Heart right ventricle (tissue), 16 donors: Measurements from ENCODE around the gene FOXE3. TPM values are rescaled to one million over a fixed set of nuclear protein-coding genes. Genes with fewer than 3 reads are reported as not detected.

ENCODE experiments used
- ATAC-seq, 8 donors: fragments of 200-7000 bp; cut with Tn5 transposase; one replicate each; pipeline ENCODE4 v1.9.1; 2020; ENCODE audit warnings: mild to moderate bottlenecking in 8 of 8, moderate library complexity in 8 of 8, moderate number of reproducible peaks in 1 of 8
- DNase-seq, 2 donors: peaks; one replicate each; pipeline ENCODE4 v3.0.0-alpha.2; 2020
- H3K27ac ChIP-seq, 10 donors: fragments of 200-600 bp; sonication (generic) in 2 of 10; one replicate each; pipeline versions ENCODE4 v1.5.0 to v1.8.0; 2020 to 2022; ENCODE audit warnings: mild to moderate bottlenecking in 3 of 10
- H3K27me3 ChIP-seq, 7 donors: fragments of 200-600 bp; one replicate each; pipeline ENCODE4 v1.8.0; 2021 to 2022; ENCODE audit warnings: mild to moderate bottlenecking in 2 of 7
- H3K36me3 ChIP-seq, 9 donors: fragments of 200-600 bp; sonication (generic) in 1 of 9; one replicate each; pipeline versions ENCODE4 v1.5.0 to v1.8.0; 2020 to 2022; ENCODE audit warnings: mild to moderate bottlenecking in 2 of 9
- H3K4me1 ChIP-seq, 9 donors: fragments of 200-600 bp; sonication (generic) in 1 of 9; one replicate each; pipeline versions ENCODE4 v1.5.0 to v1.8.0; 2020 to 2022; ENCODE audit warnings: mild to moderate bottlenecking in 4 of 9
- H3K4me3 ChIP-seq, 10 donors: fragments of 200-600 bp; sonication (generic) in 2 of 10; one replicate each; pipeline versions ENCODE4 v1.5.0 to v1.8.0; 2020 to 2022; ENCODE audit warnings: mild to moderate bottlenecking in 7 of 10, moderate library complexity in 2 of 10
- H3K9me3 ChIP-seq, 11 donors: fragments of 200-600 bp in 10 of 11; sonication (generic) in 2 of 11; one replicate each; pipeline versions ENCODE4 v1.5.0 to v1.8.0; 2013 to 2022; ENCODE audit warnings: mild to moderate bottlenecking in 2 of 11, control low read depth in 1 of 11, moderate library complexity in 1 of 11
- WGBS, 2 donors: extraction: QIAGEN DNeasy Blood & Tissue Kit; methylation state at CpG; one replicate each; pipeline ENCODE4 v1.1.7; 2013; ENCODE audit warnings: inconsistent platforms in 1 of 2; 5-methylcytosine and 5-hydroxymethylcytosine counted together
- intact Hi-C, 10 donors: fragments of 100-400 bp; cut with DNase I; formaldehyde crosslinking; loops; one replicate each; pipeline versions ENCODE4 v1.11.1 to v1.14.2; 2022
- polyA plus RNA-seq, 2 donors: library from polyadenylated mRNA; stranded (reverse); fragments of 200-250 nt; gene quantifications; one replicate each; pipeline ENCODE4 v1.2.3, GENCODE V29; 2013
- total RNA-seq, 10 donors: library from RNA; stranded (reverse); fragmentation: NEBNext Ultra II Directional in 3 of 10; extraction: Animal tissue kit (Norgen Biotek cat#: 25700) in 3 of 10; gene quantifications; one replicate each; pipeline versions ENCODE4 v1.2.1 to v1.2.4, GENCODE V29; 2021 to 2023
- TF ChIP-seq, protein P1 (sequence below), 9 donors: fragments of 200-600 bp; sonication (generic) in 2 of 9; IDR thresholded peaks; one replicate each; pipeline versions ENCODE4 v1.5.0 to v1.8.0; 2021 to 2022; ENCODE audit warnings: antibody characterized with exemption in 9 of 9, mild to moderate bottlenecking in 5 of 9, moderate library complexity in 1 of 9
- donor health status: Arrhythmogenic right ventricular cardiomyopathy.
- donor health status: ischemic (EF 13 %, LVEDD 7.1; RV severe dilation, severe dysfunction).
- donor health status: healthy with polysubstance abuse.
- donor health status: DM: no; HTN: yes; CAD: no.
- donor health status: DM: no; HTN: no; CAD: no.
- donor health status: ischemic (EF 25% LVEDD 6.9; RV normal size, moderate dysfunction).
- donor health status: ischemic (EF 25% LVEDD 5.7; RV mildly dilated, moderate dysfunction).
- donor health status: healthy.
- donor health status: DM: yes; HTN: yes; CAD: no.
- donor health status: Ischemic cardiomyopathy.
- donor health status: ischemic (EF 35%, LVEDD 5.7; RV mildly dilated, moderate dysfunction).
- donor health status: nonischemic (EF 11% LVEDD 7.7; RV severe dilation, severe dysfunction).
- donor health status: DM: yes; HTN: yes; CAD: no.
- donor health status: PGD.
- donor health status: ischemic (EF 29% LVEDD 5.4; RV normal size, mild dysfunction).
- donor health status: nonischemic (EF 23%, LVEDD 6.1; RV moderate dilation, normal function).

The FOXE3 gene
- total and polyA plus RNA-seq, 12 donors, result 0.03 TPM; not detected in 11

GRCh38 chr1:47412437-47412836, 3.6 kb upstream of the FOXE3 start:
- H3K27me3 ChIP-seq, result peaks cover 10 to 52% (median 29%) of the 10 kb centered on the region in 7 donors
- TF ChIP-seq, protein P1, sequence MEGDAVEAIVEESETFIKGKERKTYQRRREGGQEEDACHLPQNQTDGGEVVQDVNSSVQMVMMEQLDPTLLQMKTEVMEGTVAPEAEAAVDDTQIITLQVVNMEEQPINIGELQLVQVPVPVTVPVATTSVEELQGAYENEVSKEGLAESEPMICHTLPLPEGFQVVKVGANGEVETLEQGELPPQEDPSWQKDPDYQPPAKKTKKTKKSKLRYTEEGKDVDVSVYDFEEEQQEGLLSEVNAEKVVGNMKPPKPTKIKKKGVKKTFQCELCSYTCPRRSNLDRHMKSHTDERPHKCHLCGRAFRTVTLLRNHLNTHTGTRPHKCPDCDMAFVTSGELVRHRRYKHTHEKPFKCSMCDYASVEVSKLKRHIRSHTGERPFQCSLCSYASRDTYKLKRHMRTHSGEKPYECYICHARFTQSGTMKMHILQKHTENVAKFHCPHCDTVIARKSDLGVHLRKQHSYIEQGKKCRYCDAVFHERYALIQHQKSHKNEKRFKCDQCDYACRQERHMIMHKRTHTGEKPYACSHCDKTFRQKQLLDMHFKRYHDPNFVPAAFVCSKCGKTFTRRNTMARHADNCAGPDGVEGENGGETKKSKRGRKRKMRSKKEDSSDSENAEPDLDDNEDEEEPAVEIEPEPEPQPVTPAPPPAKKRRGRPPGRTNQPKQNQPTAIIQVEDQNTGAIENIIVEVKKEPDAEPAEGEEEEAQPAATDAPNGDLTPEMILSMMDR (IDR thresholded peaks at IDR 0.05), result no peak
- DNase-seq (no peak), ATAC-seq (no peak)
- H3K27ac ChIP-seq, result no peak overlapping the region
- no peak overlapping the region for H3K4me3 ChIP-seq
- H3K4me1 ChIP-seq, result peaks cover 0 to 8% (median 3%) of the 10 kb centered on the region in 9 donors
- 93% methylated on average over 14 of the region's 14 CpGs for WGBS, 2 donors
- intact Hi-C loops, result loop anchor here in 1 of 10 donors (10.0 kb wide), 1 partner anchor 228 kb away; no protein-coding TSS in a partner anchor
- no peaks in the 10 kb centered on the region for H3K9me3 ChIP-seq
- H3K36me3 ChIP-seq, result no peaks in the 10 kb centered on the region

DNA sequence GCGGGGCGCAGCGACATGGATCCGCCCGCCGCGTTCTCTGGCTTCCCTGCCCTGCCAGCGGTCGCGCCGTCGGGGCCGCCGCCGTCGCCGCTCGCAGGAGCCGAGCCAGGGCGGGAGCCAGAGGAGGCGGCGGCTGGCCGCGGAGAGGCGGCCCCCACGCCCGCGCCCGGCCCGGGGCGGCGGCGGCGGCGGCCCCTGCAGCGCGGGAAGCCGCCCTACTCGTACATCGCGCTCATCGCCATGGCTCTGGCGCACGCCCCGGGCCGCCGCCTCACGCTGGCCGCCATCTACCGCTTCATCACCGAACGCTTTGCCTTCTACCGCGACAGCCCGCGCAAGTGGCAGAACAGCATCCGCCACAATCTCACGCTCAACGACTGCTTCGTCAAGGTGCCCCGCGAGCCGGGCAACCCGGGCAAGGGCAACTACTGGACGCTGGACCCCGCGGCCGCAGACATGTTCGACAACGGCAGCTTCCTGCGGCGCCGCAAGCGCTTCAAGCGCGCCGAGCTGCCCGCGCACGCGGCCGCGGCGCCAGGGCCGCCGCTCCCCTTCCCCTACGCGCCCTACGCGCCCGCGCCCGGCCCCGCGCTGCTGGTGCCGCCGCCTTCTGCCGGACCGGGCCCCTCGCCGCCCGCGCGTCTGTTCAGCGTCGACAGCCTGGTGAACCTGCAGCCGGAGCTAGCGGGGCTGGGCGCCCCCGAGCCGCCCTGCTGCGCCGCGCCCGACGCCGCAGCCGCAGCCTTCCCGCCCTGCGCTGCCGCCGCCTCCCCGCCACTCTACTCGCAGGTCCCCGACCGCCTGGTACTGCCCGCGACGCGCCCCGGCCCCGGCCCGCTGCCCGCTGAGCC, 459 bp downstream of the FOXE3 start:
- no peaks in the 10 kb centered on the region for H3K9me3 ChIP-seq
- H3K36me3 ChIP-seq, result no peaks in the 10 kb centered on the region
- H3K27me3 ChIP-seq, result peaks cover 13 to 80% (median 66%) of the 10 kb centered on the region in 7 donors
- DNase-seq, result no peak
- TF ChIP-seq, protein P1 (IDR thresholded peaks at IDR 0.05), result no peak
- peaks cover 0 to 3% (median 0%) of the 10 kb centered on the region in 9 donors for H3K4me1 ChIP-seq
- H3K27ac ChIP-seq, result no peak overlapping the region
- peak overlapping the region in 8 of 10 donors; percentile 17 to 40 (median 26) for H3K4me3 ChIP-seq
- intact Hi-C loops, result loop anchor here in 1 of 10 donors (10.0 kb wide), 1 partner anchor 232 kb away; no protein-coding TSS in a partner anchor
- no peak for ATAC-seq
- 1 to 2% methylated on average over 107 to 130 of the region's 134 CpGs for WGBS, 2 donors

- TF ChIP-seq, protein P1 (IDR thresholded peaks at IDR 0.05), result no peak
- H3K36me3 ChIP-seq, result no peaks in the 10 kb centered on the region
- H3K27ac ChIP-seq, result no peak overlapping the region
- ATAC-seq, result no peak
- 24 to 28% methylated on average over 31 to 39 of the region's 39 CpGs for WGBS, 2 donors
- no peaks in the 10 kb centered on the region for H3K9me3 ChIP-seq
- H3K27me3 ChIP-seq, result peaks cover 13 to 84% (median 67%) of the 10 kb centered on the region in 7 donors
- no peak for DNase-seq
- intact Hi-C loops, result loop anchor here in 1 of 10 donors (10.0 kb wide), 1 partner anchor 233 kb away; no protein-coding TSS in a partner anchor
- peaks cover 0 to 3% (median 0%) of the 10 kb centered on the region in 9 donors for H3K4me1 ChIP-seq
- H3K4me3 ChIP-seq, result no peak overlapping the region
Observed at GRCh38 chr1:47417170-47418044, 1.3 kb downstream of the FOXE3 start.

GRCh38 chr1:47418122-47418521, 2.0 kb downstream of the FOXE3 start:
- ATAC-seq, result no peak
- Histone ChIP-seq H3K27ac (no peak overlapping the region), H3K36me3 (no peaks in the 10 kb centered on the region), H3K27me3 (peaks cover 13 to 91% (median 67%) of the 10 kb centered on the region in 7 donors), H3K4me1 (peaks cover 0 to 3% (median 0%) of the 10 kb centered on the region in 9 donors), H3K4me3 (no peak overlapping the region), H3K9me3 (no peaks in the 10 kb centered on the region)
- intact Hi-C loops, result loop anchor here in 1 of 10 donors (10.0 kb wide), 1 partner anchor 233 kb away; no protein-coding TSS in a partner anchor
- TF ChIP-seq, protein P1 (IDR thresholded peaks at IDR 0.05), result no peak
- 80 to 83% methylated on average over 2 of the region's 2 CpGs for WGBS, 2 donors
- no peak for DNase-seq
